DND-41 (cell line): ENCODE measurements around the gene SLC24A3.

Source experiments
- CTCF ChIP-seq: IDR thresholded peaks from 2 replicates; pipeline ENCODE4 v1.5.1; 2012; ENCODE audit warnings: borderline replicate concordance, low read length, moderate library complexity, mild to moderate bottlenecking; ENCODE audit not compliant: poor library complexity, severe bottlenecking; ENCODE audit errors: extremely low read depth
- EZH2 ChIP-seq: IDR thresholded peaks from 3 replicates; pipeline ENCODE4 v1.6.1; 2012; ENCODE audit warnings: borderline replicate concordance, low read depth, mild to moderate bottlenecking, moderate library complexity, low read length, inconsistent platforms; ENCODE audit not compliant: severe bottlenecking

DNA sequence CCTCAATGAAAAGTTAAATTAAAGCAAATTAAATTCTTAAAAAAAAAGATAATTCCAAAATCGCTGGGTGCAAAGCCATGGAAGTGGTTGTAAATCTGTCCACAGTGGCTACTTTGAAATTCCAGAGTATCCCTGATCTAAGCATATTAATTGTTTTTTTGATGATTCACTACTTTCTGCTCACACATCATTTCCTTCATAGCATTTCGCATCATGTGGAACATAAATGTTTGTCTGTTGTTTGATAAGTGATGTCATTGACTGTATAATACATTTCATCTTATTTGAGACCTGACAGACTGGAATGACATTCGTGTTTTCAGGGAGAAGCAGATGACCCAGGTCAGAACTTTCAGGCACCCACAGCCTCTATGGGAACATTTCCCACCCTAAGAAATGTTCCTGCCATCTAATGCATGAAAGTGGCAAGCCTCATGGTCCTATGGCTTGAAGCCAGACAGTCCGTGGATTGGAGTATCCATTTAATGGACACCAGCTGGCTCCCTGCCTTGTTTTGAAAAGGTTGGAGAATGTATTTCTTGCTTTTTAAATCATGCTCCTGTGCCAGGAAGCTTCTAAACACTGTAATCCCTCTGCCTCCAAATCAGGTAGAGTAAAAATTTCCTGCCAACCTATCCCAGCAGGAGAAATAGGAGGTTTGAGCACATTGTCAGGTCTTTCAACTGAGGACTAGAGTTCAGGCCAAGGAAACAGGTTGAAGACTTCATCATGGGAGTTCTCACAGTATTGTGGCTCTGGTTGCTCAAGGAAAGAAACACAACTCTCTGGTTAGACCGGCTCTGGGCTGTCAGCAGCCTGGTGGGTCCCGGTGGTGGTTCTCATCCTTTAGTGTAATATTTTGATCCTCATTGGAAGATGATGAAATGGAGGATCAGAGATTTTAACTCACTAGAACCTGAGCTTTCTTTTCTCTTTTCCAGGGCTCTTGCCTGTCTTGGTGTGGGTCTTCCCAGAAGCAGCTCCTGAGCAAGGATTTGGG, 157.9 kb downstream of the SLC24A3 start:
- TF ChIP-seq CTCF (no peak), EZH2 (no peak)
